ENCODE data around the gene HTRA1. TPM values are rescaled to one million over a fixed set of nuclear protein-coding genes. Genes with fewer than 3 reads are reported as not detected.

Gene HTRA1
- total and polyA plus RNA-seq, 2 donors from 2014 or later, result 86.0 to 345 TPM

DNA sequence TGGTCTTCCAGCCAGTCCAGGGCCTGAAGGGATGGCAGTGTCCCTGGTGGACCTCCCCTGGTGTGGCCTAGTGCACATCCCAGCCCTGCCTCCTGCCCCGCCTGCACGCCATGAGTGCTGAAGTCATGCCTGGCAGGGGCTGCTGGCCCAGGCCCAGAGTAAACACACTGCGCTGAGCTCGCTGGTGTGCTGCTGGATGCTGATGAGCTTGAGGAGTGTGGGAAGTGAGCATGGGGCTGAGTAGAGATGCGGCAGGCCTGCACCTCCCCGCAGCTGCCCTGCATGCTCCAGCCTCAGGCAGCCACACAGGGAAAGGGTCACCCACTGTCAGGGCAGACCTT is 43.2 kb downstream of the HTRA1 start:
- DNase-seq, result peak; percentile 48 to 94 (median 66)
- no peaks in the 10 kb centered on the region for H3K36me3 ChIP-seq (ENCODE audit: control insufficient read depth in 2 of 3, insufficient read depth in 3 of 3, low read length in 3 of 3)
- no peak for FAIRE-seq
- H3K27ac ChIP-seq (ENCODE audit: low read depth in 2 of 2, low read length in 2 of 2), result no peak overlapping the region
- intact Hi-C loops (cut with DNase I), result no loop called here
- peaks cover 0 to 5% (median 4%) of the 10 kb centered on the region in 3 donors for H3K4me1 ChIP-seq (ENCODE audit: control insufficient read depth in 2 of 3, insufficient read depth in 2 of 3, low read depth in 1 of 3, low read length in 3 of 3)
- H3K4me3 ChIP-seq (ENCODE audit: low read length in 3 of 3), result no peak overlapping the region
- H3K27me3 ChIP-seq (ENCODE audit: control insufficient read depth, insufficient read depth, low read length), result no peaks in the 10 kb centered on the region
- no peaks in the 10 kb centered on the region for H3K9me3 ChIP-seq (ENCODE audit: control insufficient read depth in 2 of 3, insufficient read depth in 1 of 3, low read length in 3 of 3)
- no peak overlapping the region for H3K9ac ChIP-seq (ENCODE audit: low read length in 3 of 3)
- TF ChIP-seq, protein P1, sequence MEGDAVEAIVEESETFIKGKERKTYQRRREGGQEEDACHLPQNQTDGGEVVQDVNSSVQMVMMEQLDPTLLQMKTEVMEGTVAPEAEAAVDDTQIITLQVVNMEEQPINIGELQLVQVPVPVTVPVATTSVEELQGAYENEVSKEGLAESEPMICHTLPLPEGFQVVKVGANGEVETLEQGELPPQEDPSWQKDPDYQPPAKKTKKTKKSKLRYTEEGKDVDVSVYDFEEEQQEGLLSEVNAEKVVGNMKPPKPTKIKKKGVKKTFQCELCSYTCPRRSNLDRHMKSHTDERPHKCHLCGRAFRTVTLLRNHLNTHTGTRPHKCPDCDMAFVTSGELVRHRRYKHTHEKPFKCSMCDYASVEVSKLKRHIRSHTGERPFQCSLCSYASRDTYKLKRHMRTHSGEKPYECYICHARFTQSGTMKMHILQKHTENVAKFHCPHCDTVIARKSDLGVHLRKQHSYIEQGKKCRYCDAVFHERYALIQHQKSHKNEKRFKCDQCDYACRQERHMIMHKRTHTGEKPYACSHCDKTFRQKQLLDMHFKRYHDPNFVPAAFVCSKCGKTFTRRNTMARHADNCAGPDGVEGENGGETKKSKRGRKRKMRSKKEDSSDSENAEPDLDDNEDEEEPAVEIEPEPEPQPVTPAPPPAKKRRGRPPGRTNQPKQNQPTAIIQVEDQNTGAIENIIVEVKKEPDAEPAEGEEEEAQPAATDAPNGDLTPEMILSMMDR (IDR thresholded peaks at IDR 0.05; ENCODE audit: borderline replicate concordance, extremely low read depth, insufficient read depth), result no peak

DNA sequence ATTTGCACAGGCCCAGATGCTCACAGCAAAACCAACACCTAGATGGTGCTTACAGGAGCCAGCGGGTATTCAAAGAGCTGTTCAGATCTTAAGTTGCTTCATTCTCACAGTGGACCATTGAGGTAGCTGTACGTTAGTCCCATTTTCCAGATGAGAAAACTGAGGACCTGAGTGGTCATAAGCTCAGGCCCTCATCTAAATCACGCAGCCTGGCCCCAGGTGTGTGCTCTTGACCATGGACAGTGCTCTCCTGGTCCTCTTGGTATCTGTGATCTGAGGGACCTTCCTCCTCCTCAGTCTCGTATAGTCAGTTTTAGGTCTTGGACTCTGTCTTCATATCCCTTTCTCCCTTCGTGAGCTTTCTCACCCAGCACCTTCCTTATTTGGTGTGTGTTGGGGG is 43.7 kb downstream of the HTRA1 start:
- FAIRE-seq (no peak), DNase-seq (no peak)
- TF ChIP-seq, protein P1 (IDR thresholded peaks at IDR 0.05; ENCODE audit: borderline replicate concordance, extremely low read depth, insufficient read depth), result no peak
- Histone ChIP-seq H3K27ac (ENCODE audit: low read depth in 2 of 2, low read length in 2 of 2) (no peak overlapping the region), H3K9me3 (ENCODE audit: control insufficient read depth in 2 of 3, insufficient read depth in 1 of 3, low read length in 3 of 3) (no peaks in the 10 kb centered on the region), H3K9ac (ENCODE audit: low read length in 3 of 3) (no peak overlapping the region), H3K36me3 (ENCODE audit: control insufficient read depth in 2 of 3, insufficient read depth in 3 of 3, low read length in 3 of 3) (no peaks in the 10 kb centered on the region), H3K4me1 (ENCODE audit: control insufficient read depth in 2 of 3, insufficient read depth in 2 of 3, low read depth in 1 of 3, low read length in 3 of 3) (peaks cover 0 to 4% (median 3%) of the 10 kb centered on the region in 3 donors), H3K4me3 (ENCODE audit: low read length in 3 of 3) (no peak overlapping the region), H3K27me3 (ENCODE audit: control insufficient read depth, insufficient read depth, low read length) (no peaks in the 10 kb centered on the region)
- intact Hi-C loops (cut with DNase I), result no loop called here

DNA sequence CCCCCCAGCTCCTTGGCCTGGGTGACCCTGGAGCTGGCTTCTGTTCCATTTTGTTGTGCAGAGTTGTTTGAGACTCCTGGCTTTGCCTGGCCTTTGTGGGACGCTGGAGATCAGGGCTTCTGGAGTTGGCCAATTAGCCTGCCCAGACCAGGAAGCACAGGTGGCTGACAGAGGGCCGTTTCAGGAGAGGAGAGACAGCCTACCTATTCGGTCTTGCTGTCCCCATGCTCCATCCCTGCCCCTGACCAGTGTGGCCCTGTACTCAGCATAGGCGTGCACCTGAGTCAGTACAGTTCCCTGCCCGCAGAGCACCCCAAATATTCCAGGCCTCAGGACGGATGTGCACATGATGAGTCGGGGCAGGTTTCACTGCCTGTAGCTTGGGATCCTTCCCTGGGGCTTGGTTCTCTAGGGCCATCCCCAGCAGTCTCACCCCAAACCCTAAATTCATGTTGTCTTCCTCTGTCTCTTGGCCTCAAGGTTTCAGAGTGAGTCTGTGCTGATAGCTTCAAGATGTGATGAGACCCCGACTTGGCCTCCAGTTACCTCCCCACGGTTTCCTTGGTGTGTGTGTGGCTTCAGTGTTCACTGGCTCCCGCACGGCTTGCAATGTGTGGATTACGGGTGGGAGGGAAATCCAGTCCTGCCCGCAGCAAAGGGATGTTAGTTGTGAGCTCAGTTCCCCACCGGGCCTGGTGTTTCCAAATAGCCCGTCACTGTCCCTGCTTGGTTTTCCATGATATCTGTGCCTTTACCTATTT is 44.7 kb downstream of the HTRA1 start:
- Histone ChIP-seq H3K4me3 (ENCODE audit: low read length in 3 of 3) (no peak overlapping the region), H3K4me1 (ENCODE audit: control insufficient read depth in 2 of 3, insufficient read depth in 2 of 3, low read depth in 1 of 3, low read length in 3 of 3) (peaks cover 0 to 4% (median 0%) of the 10 kb centered on the region in 3 donors), H3K9me3 (ENCODE audit: control insufficient read depth in 2 of 3, insufficient read depth in 1 of 3, low read length in 3 of 3) (no peaks in the 10 kb centered on the region), H3K27ac (ENCODE audit: low read depth in 2 of 2, low read length in 2 of 2) (no peak overlapping the region), H3K27me3 (ENCODE audit: control insufficient read depth, insufficient read depth, low read length) (no peaks in the 10 kb centered on the region), H3K36me3 (ENCODE audit: control insufficient read depth in 2 of 3, insufficient read depth in 3 of 3, low read length in 3 of 3) (no peaks in the 10 kb centered on the region), H3K9ac (ENCODE audit: low read length in 3 of 3) (no peak overlapping the region)
- TF ChIP-seq, protein P1 (IDR thresholded peaks at IDR 0.05; ENCODE audit: borderline replicate concordance, extremely low read depth, insufficient read depth), result no peak
- DNase-seq (no peak), FAIRE-seq (no peak)
- intact Hi-C loops (cut with DNase I), result no loop called here

Measured in kidney (tissue), 14 donors.